ENCODE results near the gene AADAC.
"Not testable (repeated sequence)": the region's sequence is repeated elsewhere in the genome, so short reads cannot be mapped to it uniquely, and the experiment has no call there.

The AADAC gene

GRCh38 chr3:151796105-151796680 is 17.7 kb upstream of the AADAC start:
- no peak for DNase-seq (ENCODE audit: low read depth, low spot score)

GRCh38 chr3:151798466-151798865 is 15.4 kb upstream of the AADAC start:
- DNase-seq (ENCODE audit: low read depth, low spot score) = no peak

DNA sequence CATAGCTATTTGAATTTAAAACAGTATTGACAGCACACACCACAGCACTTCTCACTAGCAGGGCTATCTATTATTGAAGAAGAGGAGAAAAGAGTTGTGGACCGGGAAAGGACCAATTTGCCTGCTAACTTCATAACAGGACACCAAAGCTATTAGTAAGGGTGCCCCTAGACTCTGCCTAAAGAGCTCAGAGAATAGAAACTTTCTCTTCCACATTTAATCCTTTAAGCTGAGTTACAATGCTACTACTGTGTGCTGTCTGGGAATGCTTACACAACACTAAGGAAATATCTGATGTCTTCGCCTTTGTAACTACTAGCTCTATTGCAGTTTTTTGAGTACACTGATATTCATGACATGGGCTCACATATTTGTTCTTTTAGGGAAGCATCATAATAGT is 13.5 kb upstream of the AADAC start:
- no peak for DNase-seq (ENCODE audit: low read depth, low spot score)

- DNase-seq (ENCODE audit: low read depth, low spot score) = no peak
Measured at GRCh38 chr3:151804267-151804666, 9.6 kb upstream of the AADAC start.

DNA sequence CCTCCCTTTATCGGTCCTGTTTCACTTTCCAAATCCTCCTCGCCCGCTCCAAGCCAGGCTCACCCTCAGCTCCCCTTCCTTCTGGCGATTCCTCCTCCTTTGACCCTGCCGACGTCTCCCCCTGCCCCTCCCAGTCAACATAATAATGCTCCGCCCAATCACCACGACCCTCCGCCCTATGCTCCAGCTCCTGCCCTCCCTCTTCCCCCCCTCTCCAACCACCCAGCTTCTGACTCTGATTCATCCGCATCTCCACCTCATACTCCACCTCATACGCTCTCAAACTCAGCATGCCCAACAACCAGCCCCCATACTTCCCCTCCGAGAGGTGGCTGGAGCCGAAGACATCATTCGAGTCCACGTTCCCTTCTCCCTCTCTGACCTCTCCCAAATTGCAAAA is 7.1 kb upstream of the AADAC start:
- no peak for DNase-seq (ENCODE audit: low read depth, low spot score)

DNA sequence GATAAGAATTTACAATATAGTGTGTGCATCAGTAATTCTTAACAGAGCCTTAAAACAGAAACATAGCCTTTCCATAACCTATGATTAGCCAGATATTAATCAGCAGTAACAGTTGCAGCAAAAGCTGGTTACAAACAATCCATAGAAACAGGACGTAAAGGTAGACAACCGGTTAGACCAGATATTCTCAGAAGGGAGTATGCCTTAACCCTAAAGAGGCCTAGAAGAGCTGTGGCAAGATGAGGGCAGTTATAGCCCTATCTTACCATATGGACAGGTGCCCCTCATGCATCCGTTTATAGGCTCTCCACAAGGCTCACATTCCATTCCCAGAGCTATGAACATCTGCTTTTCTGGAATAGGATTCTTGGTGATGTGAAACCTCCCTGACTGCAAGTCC is 5.0 kb upstream of the AADAC start:
- not testable (repeated sequence) for DNase-seq (ENCODE audit: low read depth, low spot score)

DNA sequence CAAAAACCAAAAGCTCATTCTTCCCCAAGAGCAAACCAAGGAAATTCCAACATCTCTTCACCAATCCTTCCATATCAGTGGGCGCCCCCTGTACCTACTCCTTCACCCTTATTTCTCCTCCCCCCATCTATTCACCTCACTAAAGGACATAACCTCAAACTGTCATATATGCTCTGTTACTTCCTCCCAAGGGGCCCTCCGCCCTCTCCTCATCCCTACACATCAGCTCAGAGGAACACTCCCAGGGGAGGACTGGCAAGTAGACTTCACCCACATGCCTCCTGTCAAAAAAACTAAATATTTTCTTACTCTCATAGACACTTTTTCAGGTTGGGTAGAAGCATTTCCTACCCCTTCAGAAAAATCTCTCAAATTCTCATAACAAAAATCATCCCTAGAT is 2.4 kb upstream of the AADAC start:
- no peak for DNase-seq (ENCODE audit: low read depth, low spot score)

DNA sequence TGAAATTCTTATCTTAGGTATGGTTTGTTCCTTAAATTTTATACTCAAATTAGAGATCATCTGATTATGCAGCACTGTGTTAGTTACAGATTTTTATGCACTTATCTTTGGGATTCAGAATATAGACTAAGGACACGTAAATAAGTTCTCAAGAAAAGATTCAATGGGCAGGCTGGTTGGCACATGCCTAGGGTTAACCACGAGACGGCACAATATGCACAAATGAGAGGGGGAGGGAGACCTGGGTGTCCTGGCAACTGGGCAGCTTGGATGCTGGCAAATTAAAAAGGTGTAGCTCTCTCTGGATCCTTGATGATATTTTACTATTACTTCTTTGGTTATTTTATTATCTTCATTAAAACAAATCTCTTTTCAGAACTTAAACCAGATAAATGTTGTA is 672 bp downstream of the AADAC start:
- DNase-seq (ENCODE audit: low read depth, low spot score) = no peak

- DNase-seq (ENCODE audit: low read depth, low spot score) = peak; percentile 31
Measured at GRCh38 chr3:151816091-151816604, 2.2 kb downstream of the AADAC start.

GRCh38 chr3:151817473-151817872 is 3.6 kb downstream of the AADAC start:
- no peak for DNase-seq (ENCODE audit: low read depth, low spot score)

GRCh38 chr3:151818361-151818760 is 4.4 kb downstream of the AADAC start:
- DNase-seq (ENCODE audit: low read depth, low spot score) = no peak

DNA sequence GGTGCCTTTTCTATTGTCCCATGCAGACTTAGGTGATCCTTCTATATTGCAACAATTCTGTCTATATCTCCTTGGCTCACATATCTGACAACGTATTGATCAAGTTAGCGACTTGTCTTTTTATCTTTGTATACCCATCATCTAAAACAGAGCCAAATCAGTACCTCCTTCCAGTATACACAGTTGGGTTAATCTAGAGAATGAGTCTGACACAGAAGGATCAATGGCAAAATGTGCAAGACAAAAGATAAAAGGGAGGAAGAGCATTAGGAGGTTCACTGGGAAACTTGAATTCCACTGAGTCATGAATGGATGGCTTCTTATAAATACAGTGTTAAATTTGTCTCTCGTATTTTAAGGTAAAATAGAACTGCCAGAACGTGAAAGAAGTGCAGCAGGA is 6.0 kb downstream of the AADAC start:
- DNase-seq (ENCODE audit: low read depth, low spot score) = no peak

- DNase-seq (ENCODE audit: low read depth, low spot score) = no peak
Measured at GRCh38 chr3:151827816-151828215, 13.9 kb downstream of the AADAC start.

DNA sequence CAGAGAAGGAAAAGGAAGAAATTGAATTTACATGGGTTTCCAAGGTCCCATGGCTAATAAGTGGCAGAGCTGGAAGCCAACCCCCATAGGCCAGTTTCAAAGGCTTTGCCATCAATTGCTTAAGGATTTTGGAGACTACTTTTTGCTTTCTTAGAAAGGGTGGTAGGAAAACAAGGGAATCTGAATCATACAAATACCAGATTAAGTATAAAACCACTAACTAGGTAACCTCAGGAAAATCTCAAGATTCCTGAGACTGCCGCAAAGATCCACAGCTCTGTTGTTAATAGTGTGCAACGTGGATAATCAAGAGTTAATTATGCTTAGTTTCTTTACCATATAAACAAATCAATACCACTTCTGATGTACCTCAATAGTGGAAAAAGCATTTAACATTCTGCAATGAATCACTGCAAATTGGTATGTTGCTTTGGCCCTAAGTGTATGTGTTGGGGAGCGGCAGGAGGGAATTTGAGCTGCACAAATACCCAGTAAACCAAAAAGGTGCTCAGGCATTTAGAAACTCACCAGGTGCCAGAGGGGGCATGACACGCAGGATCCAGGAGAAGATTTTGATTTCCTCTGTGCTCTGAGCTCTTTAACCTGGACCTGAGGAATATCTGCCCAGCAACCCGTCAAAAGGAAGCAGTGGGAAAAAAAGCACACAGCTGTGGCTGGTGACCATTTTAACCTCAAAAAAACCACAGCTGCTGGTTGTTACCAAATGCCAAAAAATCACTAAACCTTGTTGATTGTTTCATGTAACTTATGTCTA is 22.0 kb downstream of the AADAC start:
- no peak for DNase-seq (ENCODE audit: low read depth, low spot score)

GRCh38 chr3:151837057-151837456 is 23.1 kb downstream of the AADAC start:
- DNase-seq (ENCODE audit: low read depth, low spot score) = peak; percentile 67

GRCh38 chr3:151838574-151839312 is 24.8 kb downstream of the AADAC start:
- DNase-seq (ENCODE audit: low read depth, low spot score) = no peak

DNA sequence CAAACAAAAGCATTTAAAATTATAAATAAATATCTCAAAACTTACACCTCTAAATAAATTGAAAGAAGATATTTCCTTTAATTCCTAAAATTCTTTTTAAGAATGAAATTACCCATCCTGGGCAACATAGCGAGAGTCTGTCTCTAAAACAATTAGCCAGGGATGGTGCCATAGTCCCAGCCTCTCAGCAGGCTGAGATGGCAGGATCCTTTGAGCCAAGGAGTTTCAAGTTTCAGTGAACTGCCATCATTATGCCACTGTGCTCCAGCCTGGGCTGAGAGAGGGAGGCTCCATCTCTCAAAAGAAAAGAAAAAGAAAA is 25.4 kb downstream of the AADAC start:
- no peak for DNase-seq (ENCODE audit: low read depth, low spot score)

GRCh38 chr3:151841801-151842200 is 27.9 kb downstream of the AADAC start:
- DNase-seq (ENCODE audit: low read depth, low spot score) = no peak

DNA sequence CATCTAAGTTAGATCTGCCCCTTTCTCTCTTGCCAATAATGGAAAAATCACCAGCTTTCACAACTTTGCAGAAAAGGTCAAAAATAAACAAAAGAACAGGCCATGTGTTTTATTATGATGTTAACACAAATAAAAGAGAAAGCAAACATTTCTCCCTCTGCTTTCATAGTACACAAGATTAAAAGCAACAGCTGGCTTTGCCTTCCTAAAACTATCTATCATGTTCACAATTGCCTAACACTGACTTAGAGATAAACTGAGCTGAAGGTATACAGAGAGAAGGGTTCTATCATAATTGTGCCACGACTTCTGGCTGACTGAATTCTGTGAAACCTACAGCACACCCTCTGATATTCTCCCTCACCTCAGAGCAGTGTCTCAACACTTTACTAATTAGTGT is 29.4 kb downstream of the AADAC start:
- DNase-seq (ENCODE audit: low read depth, low spot score) = no peak

- DNase-seq (ENCODE audit: low read depth, low spot score) = no peak
Measured at GRCh38 chr3:151845306-151845905, 31.5 kb downstream of the AADAC start.

GRCh38 chr3:151850065-151850464 is 36.1 kb downstream of the AADAC start:
- not testable (repeated sequence) for DNase-seq (ENCODE audit: low read depth, low spot score)

DNA sequence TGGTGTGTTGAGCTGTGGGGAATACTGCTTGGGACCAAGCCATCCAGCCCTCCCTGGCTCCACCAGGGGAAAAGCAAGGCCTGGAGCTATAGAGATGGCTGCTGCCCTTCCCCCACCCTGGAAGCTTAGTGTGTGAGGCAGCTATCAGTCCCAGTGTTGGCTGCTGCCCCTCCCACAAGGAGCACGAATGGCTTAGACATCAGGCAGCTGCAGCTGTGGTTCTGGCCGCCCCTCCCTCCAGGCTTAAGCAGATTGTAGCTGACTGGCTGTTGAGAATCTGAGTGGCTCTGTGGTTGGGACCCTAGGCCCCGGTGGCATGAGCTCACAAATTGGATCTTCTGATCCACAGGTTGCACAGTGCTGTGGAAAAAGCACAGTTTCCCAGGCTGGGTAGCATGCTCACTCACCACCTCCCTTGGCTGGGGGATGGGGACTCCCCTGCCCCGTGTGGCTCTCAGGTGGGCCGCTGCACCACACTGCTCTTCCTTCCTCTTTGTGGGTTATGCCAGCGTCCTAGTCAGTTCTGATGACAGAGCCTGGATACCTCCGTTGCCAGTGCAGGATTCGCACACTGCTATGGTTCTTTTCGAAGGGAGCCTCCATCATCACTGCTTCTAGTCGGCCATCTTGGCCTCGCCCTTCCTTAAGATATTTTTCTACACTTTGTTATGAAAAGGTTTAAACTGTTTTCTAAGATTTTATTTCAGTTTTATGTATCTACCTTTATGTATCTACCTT is 38.3 kb downstream of the AADAC start:
- DNase-seq (ENCODE audit: low read depth, low spot score) = peak; percentile 62

Measured in ELF-1 (cell line).